Kidney (tissue), 14 donors: ENCODE results near the gene GGCX. TPM values are rescaled to one million over a fixed set of nuclear protein-coding genes. Genes with fewer than 3 reads are reported as not detected.
"Not testable (repeated sequence)": the region's sequence is repeated elsewhere in the genome, so short reads cannot be mapped to it uniquely, and the experiment has no call there.

Experiments
- DNase-seq, 5 donors: peaks; one replicate each; pipeline ENCODE4 v3.0.0-alpha.2; 2013 to 2020
- FAIRE-seq: peaks from 2 replicates; lab custom pipeline; 2012; peaks lifted over from hg19 to GRCh38; lab: Jason Lieb, UNC
- H3K27ac ChIP-seq, 2 donors: one replicate each; pipeline ENCODE4 v1.7.0; 2013; ENCODE audit warnings: low read depth in 2 of 2, low read length in 2 of 2, inconsistent platforms in 1 of 2
- H3K27me3 ChIP-seq: one replicate; pipeline ENCODE4 v1.7.1; 2013; ENCODE audit warnings: low read length, inconsistent platforms; ENCODE audit not compliant: control insufficient read depth, insufficient read depth
- H3K36me3 ChIP-seq, 3 donors: one replicate each; pipeline versions ENCODE4 v1.7.0 to v1.7.1; 2013; ENCODE audit warnings: low read length in 3 of 3, control low read depth in 1 of 3, inconsistent platforms in 1 of 3; ENCODE audit not compliant: insufficient read depth in 3 of 3, control insufficient read depth in 2 of 3
- H3K4me1 ChIP-seq, 3 donors: one replicate each; pipeline versions ENCODE4 v1.7.0 to v1.7.1; 2013; ENCODE audit warnings: low read length in 3 of 3, inconsistent platforms in 1 of 3, low read depth in 1 of 3; ENCODE audit not compliant: control insufficient read depth in 2 of 3, insufficient read depth in 2 of 3
- H3K4me3 ChIP-seq, 3 donors: one replicate each; pipeline versions ENCODE4 v1.7.0 to v1.8.1; 2013; ENCODE audit warnings: low read length in 3 of 3, control low read depth in 1 of 3, inconsistent platforms in 1 of 3
- H3K9ac ChIP-seq, 3 donors: one replicate each; pipeline versions ENCODE4 v1.7.0 to v1.7.1; 2013; ENCODE audit warnings: low read length in 3 of 3, control low read depth in 1 of 3, inconsistent platforms in 1 of 3
- H3K9me3 ChIP-seq, 3 donors: one replicate each; pipeline versions ENCODE4 v1.7.0 to v1.7.1; 2013; ENCODE audit warnings: low read length in 3 of 3, control low read depth in 1 of 3, inconsistent platforms in 1 of 3; ENCODE audit not compliant: control insufficient read depth in 2 of 3, insufficient read depth in 1 of 3
- CTCF ChIP-seq: IDR thresholded peaks from 3 replicates; pipeline ENCODE4 v1.5.1; 2012; ENCODE audit warnings: mild to moderate bottlenecking, moderate library complexity, borderline replicate concordance; ENCODE audit not compliant: insufficient read depth; ENCODE audit errors: extremely low read depth
- intact Hi-C: fragments of 100-400 bp; cut with DNase I; formaldehyde crosslinking; loops from one replicate; pipeline ENCODE4 v1.11.1; 2022
- polyA plus RNA-seq: library from polyadenylated mRNA; stranded (reverse); fragments of 350-450 nt; fragmentation: Illumina TruSeq; extraction: RNeasy Lipid Tissue Mini Kit (QIAGEN cat#74804); gene quantifications from one replicate; pipeline ENCODE4 v1.2.3, GENCODE V29; 2014; ENCODE audit warnings: low read depth, low replicate concordance; ENCODE audit not compliant: insufficient read depth
- total RNA-seq: library from RNA; stranded (reverse); fragmentation: NEBNext Ultra II Directional; extraction: Animal tissue kit (Norgen Biotek cat#: 25700); gene quantifications from one replicate; pipeline ENCODE4 v1.2.1, GENCODE V29; 2021
- donor health status: control.
- donor health status: control.
- donor health status: control.
- donor health status: control.
- donor health status: control.
- donor health status: DM: yes; HTN: yes; CAD: no.
- donor health status: Normal renal cell carcinoma (clear cell type).

Gene GGCX
- total and polyA plus RNA-seq, 2 donors from 2014 or later = 27.8 to 50.7 TPM

GRCh38 chr2:85606116-85606455, 44.8 kb upstream of the GGCX start:
- peaks cover 0 to 34% (median 27%) of the 10 kb centered on the region in 3 donors for H3K4me1 ChIP-seq
- intact Hi-C loops = no loop called here
- H3K27ac ChIP-seq = no peak overlapping the region

DNA sequence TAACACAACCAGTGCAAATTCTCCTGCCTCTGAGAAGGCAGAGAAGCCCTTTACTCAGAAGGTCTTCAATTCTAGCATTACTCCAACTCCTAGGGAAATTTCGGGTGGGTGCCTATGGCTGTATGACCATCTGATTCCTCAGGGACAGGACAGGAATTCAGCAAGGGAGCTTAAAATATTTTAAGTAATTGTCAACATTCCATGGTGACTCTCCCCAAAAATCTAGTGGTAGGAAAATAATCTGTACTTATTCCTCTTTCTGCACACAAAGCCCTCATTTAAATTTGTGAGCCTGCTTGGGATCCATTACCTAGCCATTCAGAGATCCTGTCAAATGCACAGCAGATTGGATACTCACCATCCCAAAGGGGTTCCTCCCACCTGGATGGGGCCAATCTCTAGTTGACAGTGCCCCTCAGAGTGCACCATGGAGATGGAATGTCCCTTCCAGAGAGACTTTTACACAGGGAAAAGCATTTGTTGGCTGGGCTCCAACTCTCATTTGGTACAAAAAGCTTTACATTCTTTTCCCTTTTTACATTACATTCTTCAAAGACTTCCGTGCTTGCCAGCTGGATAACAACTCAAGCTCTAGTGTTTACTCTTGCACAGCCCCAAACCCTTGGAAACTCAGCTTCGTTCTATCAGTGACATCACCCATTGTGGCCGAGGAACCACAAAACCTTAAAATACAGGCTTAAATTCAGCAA, 44.3 kb upstream of the GGCX start:
- Histone ChIP-seq H3K36me3 (peaks cover 0 to 11% (median 8%) of the 10 kb centered on the region in 3 donors), H3K4me3 (no peak overlapping the region), H3K9me3 (no peaks in the 10 kb centered on the region), H3K27me3 (no peaks in the 10 kb centered on the region), H3K27ac (peak overlapping the region in 1 of 2 donors; percentile 16), H3K9ac (peak overlapping the region in 1 of 3 donors; percentile 13), H3K4me1 (peaks cover 0 to 40% (median 29%) of the 10 kb centered on the region in 3 donors)
- intact Hi-C loops = no loop called here
- FAIRE-seq (no peak), DNase-seq (peak in 3 of 5 donors; percentile 40 to 89 (median 78))
- no peak for TF ChIP-seq CTCF

More at GRCh38 chr2:85606116-85606455, 44.8 kb upstream of the GGCX start:
- peaks cover 0 to 10% (median 8%) of the 10 kb centered on the region in 3 donors for H3K36me3 ChIP-seq
- H3K4me3 ChIP-seq = no peak overlapping the region
- no peak for DNase-seq
- H3K9ac ChIP-seq = no peak overlapping the region
- TF ChIP-seq CTCF = no peak
- no peaks in the 10 kb centered on the region for H3K27me3 ChIP-seq
- no peaks in the 10 kb centered on the region for H3K9me3 ChIP-seq
- FAIRE-seq = no peak

DNA sequence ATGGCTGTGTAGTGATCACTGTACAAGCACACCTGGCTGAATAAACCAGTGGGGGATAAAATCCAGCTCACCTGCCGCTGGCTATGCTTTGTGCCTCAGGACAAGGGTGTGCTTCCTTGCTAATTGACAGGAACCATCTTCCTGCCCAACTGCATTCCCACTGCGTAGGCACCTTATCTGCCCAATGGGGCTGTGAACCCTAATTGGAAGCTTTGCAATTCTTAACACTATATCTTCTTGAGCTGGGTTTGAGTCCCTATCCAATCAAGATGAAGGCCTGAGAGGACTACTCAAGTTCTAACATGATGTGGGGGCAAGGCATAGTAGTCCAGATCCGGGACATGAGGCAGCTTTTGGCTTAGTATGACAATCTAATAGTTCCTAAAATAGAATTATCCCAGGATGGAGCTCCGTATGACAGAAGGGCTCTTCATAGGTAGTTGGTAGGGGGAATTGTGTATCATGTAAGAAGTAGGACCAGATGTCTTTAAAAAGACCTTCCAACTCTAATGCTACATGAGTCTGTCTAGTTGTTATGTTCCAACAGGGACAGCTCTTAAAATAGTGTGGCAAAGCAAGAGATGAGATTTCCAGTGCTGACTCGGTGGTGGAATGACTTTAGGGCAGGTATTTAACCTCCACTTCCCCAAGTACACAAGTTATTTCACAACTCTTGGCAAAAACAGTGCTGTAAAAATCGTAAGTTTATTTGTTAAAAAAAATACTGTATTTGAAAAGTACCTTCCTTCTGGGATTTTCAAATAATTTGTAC, 43.5 kb upstream of the GGCX start:
- no peak overlapping the region for H3K4me3 ChIP-seq
- intact Hi-C loops = no loop called here
- H3K27ac ChIP-seq = peak overlapping the region in 1 of 2 donors; percentile 16

DNA sequence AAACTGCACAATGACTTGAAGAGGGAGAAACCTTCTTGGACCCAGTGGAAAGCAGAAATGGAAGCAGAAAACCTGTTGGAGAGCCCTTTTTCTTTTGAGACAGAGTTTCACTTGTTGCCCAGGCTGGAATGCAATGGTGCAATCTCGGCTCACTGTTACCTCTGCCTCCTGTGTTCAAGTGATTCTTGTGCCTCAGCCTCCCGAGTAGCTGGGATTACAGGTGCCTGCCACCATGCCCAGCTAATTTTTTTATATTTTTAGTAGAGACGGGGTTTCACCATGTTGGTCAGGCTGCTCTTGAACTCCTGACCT, 42.8 kb upstream of the GGCX start:
- intact Hi-C loops, H3K27me3 ChIP-seq, DNase-seq, FAIRE-seq, H3K9me3 ChIP-seq, H3K27ac ChIP-seq, H3K9ac ChIP-seq: not testable (repeated sequence)
- H3K4me3 ChIP-seq = peak overlapping the region in 2 of 3 donors; percentile 5 to 98
- H3K4me1 ChIP-seq = peaks cover 0 to 45% (median 28%) of the 10 kb centered on the region in 3 donors
- peaks cover 0 to 12% (median 7%) of the 10 kb centered on the region in 3 donors for H3K36me3 ChIP-seq

More for the DNA sequence above, 43.5 kb upstream of the GGCX start:
- Histone ChIP-seq H3K9ac (no peak overlapping the region), H3K36me3 (peaks cover 0 to 11% (median 8%) of the 10 kb centered on the region in 3 donors), H3K9me3 (no peaks in the 10 kb centered on the region), H3K4me1 (peaks cover 0 to 41% (median 26%) of the 10 kb centered on the region in 3 donors), H3K27me3 (no peaks in the 10 kb centered on the region)
- FAIRE-seq (no peak), DNase-seq (no peak)
- TF ChIP-seq CTCF = no peak
